ENCODE results near the gene CD96.

DNA sequence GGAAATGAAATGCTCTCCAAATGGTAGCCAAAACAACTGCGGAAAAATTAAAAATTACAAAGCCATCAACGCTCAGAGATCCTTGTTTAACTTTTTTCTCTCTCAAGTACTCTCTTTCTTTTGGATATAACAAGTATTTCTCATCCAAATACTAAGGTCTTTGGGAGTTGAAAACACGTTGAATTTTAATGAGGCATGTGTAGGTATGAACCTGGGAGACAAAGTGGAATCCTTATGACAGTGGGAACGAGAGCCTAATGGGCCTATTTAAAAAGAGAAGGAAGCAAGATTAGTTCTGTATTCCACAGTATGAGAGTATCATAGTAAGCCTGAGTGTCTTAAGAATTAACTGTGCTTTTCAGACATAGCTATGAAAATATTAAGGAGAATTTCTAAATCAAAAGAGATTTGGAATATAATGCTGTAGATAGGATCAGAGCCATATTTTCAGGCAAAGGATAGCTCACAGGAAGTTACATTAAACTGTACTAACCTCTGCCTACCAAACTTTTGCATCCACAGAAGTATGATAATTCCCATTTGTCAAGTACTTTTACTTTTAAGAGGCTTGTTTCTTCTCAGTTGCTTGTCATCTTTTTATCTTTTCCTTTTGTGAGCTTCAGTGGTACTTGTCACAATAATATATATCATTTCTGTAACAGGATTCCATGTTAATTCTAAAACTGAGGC, 759 bp downstream of the CD96 start:
- no peak for TF ChIP-seq CTCF (IDR thresholded peaks at IDR 0.05)
- TF ChIP-seq POLR2A (IDR thresholded peaks at IDR 0.05): no peak

Measured in right lobe of liver (tissue), 4 donors.